HG02759 (cell line): ENCODE measurements around the gene SRSF12.

Experiments used
- ATAC-seq: cut with Tn5 transposase; IDR thresholded peaks from one replicate; pipeline ENCODE4 v1.9.1; 2021; ENCODE audit warnings: mild to moderate bottlenecking, moderate library complexity; ENCODE audit not compliant: unreplicated experiment

SRSF12 gene

DNA sequence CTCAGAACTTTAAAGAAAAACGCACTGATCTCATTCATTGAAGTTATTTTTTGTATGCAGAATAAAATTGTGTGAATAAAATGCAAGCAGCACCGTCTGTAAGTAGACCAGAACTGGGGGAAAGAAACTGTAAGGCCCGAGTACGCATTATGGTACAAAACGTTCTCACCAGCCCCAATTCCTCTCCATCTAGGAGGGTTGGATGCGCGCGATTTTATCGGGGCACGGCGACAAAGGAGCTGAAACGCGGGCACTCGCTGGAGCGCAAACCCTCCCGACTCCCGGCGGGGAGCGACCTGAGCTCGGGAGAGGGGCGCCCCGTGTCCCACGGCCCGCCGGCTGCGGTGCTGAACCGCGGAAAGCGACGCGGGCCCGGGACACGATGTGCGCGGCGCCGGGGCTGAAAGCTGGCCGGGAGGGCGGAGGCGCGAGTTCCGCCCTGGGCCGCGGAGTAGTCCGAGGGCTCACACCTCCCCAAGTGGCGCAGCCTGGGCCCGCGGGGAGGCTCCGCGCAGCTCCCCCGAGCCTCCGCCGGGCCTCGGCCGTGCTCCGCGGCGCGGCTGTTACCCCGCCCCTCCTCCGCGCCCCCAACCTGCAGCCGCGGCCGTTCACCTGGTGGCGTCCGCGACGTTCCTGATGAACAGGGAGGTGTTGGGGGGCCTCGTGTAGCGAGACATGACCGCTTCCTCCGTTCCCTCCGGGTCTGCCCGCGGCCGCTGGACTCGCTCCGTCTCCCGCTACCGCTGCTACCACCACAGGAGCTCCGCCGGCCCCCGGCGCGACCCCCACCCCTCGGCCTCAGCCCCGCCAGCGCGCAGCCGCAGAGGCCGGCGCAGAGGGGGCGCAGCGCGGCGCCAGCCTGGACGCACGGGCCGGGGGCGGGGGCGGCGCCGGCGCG lies at the start of gene SRSF12:
Gene SRSF12, minus strand, starts transcription at position 861 of the 898 bp plus-strand sequence. Its CDS starts 184 bp downstream, at position 677.
- ATAC-seq, result peak; percentile 87

DNA sequence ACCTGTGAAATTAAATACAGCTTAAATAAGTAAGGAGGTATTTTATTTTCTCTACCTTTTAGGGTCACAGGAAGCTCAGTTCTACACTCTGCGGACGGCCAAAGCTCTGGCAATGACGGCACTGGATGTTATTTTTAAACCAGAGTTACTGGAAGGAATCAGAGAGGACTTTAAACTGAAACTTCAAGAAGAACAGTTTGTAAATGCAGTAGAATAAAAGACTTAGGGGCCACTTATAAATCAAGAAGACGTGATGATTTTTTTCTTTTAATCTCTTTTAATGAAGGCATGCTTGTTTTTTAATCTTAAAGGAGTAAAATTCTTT lies 44.1 kb upstream of the SRSF12 start:
- ATAC-seq, result no peak

DNA sequence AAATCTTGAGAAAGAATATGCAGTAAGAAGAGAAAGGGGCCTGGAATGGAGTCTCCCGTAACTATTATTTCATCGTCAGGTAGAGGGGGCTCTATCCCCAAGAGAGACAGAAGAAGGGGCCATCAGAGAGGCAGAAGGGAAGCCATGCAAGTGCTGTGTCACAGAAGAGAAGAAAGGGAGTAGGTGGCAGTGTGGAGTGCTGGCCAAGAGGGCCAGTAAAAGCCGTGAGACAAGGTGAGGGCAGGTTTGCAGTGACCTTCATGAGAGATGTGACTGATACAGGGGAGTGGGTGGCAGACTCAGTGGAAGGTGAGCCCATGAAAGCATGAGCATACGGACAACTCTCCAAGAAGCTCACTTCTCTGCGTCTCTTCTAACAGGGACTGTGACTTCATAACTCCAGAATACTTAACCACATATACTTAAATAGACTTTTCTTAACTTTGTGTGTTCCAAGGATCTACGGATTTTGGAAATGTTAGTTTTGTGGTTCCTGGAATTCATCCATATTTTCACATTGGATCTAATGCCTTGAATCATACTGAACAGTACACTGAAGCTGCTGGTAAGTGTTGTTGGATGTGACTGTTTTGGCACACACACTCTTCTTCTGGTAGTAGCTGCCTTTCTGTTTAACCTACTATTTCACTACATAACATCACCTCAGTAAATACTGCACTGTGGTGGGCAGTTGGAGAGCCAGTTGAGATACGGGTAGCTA lies 43.6 kb upstream of the SRSF12 start:
- ATAC-seq, result no peak

DNA sequence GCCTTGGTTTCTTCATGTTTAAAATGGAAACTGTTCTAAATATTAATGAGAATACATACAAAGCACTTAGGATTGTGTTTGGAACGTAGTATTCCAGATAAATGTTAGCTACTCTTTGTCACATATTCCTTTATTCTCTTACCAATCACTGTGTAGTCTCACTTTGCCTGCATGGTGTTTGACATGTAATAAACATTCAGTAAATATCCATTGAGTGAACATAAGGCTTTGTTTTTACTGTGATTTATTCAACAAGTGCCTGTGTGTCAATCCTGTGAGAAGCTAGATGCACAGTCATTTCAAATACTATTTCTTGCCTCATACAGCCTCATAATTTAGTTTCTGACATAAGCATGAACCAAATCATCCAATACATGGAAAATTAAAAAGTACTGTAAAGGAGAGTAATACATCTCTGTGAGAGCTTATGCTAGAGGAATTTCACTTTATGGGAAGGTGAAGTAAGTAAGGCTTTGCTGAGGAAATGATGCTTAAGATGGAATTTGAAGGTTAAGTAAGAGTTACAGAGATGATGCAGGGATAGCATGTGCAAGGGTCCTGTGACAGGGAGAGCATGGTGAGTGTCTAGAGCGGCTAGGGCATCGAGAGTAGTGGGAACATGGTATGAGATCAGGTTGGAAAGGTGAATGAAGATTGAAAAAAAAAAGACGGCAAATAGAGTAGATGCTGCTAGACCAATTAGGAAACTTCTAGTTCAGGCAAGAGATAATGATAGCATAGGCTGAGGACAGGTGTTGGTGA lies 42.6 kb upstream of the SRSF12 start:
- ATAC-seq, result no peak

DNA sequence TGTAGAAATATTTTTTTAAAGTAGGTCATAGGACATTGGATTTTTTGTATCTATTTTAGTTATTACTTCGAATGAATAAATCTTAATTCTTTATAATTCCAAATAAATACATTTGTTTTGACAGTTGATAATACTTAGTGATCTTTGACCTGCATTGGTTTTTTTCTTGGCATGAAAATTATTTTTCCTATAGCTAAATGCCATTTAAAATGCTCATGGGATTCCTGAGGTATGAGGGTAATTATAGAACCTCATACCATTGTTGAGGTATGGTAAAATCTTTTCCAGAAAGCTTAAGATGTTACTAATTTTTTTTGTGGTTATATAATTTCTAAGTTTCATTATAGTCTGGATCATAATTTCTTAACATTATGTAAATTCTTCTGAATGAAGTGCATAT lies 36.3 kb upstream of the SRSF12 start:
- no peak for ATAC-seq

DNA sequence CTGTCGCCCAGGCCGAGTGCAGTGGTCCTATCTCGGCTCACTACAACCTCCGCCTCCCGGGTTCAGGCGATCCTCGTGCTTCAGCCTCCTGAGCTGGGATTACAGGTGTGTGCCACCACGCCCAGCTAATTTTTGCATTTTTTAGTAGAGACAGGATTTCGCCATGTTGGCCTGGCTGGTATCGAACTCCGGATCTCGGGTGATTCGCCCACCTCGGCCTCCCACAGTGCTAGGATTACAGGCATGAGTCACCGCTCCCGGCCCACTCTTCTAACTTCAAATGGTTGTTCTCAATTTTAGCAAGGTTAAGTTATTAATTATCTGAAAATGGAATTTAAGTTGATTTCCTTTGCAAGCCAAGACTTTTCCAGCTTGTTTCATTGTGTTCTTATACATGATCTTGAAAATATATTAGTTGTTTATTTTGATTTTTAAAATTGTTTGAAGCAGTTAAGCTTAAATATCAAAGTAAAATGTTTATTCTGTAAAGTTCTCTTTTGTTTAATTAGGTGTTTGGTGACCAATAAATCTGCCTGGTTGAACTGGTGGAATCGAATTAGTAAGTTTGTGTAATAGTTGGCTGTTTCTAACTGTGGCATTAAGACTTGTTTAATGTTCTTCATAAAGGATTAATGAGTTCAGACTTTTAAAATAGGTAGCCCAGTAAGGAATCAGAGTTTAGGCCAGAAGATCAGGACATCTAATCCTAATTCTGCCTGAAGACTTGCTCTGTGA lies 30.3 kb upstream of the SRSF12 start:
- no peak for ATAC-seq

DNA sequence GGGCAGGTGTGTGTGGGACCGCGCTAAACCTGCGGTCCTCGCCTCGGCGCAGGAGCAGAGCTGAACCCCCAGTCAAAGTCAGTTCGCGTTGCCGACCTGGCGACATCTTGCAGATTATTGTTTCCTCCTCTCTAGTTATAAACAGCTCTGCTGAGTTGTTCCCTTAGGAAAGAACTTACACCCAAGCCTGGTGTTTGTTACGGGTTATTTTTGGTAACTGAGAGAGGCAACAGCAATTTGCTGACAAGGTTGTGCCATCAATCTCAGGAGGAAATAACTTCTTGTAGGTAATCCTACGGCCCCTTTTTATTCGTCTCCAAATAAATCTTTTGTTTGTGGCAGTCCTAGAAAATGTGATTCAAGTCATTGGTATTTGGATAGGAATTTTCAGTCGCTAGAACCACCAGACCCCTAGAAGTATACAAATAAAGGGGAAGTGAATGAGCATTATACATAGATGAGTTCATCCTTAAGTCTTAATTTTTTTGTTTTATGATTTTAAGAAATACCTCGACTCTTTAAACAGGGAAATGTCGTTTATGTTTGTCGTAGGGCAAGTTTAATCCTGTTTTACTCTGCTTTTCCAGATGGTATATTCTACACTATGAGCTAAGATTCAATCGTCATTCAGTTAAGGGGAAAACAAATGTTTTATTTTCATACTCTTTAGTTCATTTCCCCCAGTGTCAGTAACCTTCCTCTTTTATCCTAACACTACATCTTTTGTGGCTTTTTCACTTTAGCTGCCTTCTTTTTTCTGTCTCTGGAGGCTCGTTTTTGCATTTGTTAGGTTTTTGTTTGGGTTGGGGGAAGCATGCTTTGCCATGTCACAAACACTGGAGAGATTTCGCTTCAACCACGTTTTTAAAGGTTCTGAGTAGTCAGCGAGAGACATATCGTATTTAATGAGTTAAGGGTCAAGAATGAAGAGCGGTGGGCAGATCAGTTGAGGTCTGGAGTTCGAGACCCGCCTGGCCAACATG lies 29.1 kb upstream of the SRSF12 start:
- no peak for ATAC-seq

DNA sequence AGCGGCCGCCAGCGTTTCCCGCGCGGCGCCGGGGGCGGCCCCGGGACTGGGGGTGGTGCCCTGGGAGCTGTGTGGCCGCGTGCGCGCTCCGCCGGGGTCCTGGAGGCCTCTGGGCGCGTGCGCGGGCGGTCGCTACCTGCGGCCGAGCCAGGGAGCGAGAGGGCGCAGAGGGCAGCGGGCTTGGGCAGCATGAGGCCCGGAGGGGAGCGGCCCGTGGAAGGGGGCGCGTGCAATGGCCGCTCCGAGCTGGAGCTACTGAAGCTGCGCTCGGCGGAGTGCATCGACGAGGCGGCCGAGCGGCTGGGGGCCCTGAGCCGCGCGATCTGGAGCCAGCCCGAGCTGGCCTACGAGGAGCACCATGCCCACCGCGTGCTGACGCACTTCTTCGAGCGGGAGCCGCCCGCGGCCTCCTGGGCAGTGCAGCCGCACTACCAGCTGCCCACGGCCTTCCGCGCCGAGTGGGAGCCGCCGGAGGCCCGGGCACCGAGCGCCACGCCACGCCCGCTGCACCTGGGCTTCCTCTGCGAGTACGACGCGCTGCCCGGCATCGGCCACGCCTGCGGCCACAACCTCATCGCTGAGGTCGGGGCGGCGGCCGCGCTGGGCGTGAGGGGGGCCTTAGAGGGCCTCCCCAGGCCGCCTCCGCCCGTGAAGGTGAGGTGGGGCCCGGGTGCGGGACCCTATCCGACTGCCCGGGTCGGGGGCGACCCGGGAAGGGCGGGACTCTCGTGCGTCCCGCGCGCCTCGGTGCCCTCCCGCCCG lies 28.3 kb upstream of the SRSF12 start, which contains the start of gene PM20D2:
Gene PM20D2, plus strand, starts transcription at position 100 of the 762 bp plus-strand sequence. Its CDS starts 90 bp downstream, at position 190.
- ATAC-seq, result peak; percentile 76

DNA sequence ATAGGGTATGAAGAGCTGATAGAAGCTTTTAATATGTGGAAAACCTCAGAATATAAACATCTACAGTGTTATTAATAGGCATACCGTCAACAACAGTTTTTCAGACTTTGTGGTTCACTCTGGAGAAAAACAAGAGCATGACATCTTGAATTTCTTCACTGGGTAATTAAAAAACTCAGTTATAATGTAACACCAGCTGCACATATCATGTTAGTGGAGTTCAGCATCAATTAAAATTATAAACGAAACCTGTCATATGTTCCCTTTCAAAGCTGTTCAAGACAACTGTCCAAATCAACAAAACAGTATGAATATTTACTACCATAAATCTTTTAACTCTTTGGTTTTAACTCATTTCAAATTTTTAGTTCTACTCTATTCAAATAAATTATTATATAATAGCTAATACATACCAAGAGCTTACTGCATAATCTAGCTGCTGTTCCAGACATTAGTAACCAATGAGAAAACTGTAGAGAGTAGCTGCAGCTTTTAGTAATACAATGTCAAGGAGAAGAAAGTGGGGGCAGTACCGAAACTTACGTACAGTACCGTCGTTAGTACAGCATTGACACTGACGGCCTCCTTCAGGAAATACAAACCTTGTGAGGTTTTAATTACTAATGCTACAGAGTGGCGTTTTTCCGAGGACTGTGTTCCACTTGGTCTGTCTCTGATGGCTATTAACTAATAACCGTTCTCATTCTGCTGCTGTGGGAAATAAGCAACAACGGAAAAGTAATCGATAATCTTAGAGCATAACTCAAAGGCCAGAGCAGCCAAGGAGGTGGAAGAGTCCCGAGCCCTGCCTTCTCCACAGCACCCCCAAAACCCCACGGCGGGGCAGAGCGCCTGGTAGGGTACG lies 27.5 kb upstream of the SRSF12 start:
- peak; percentile 62 for ATAC-seq

DNA sequence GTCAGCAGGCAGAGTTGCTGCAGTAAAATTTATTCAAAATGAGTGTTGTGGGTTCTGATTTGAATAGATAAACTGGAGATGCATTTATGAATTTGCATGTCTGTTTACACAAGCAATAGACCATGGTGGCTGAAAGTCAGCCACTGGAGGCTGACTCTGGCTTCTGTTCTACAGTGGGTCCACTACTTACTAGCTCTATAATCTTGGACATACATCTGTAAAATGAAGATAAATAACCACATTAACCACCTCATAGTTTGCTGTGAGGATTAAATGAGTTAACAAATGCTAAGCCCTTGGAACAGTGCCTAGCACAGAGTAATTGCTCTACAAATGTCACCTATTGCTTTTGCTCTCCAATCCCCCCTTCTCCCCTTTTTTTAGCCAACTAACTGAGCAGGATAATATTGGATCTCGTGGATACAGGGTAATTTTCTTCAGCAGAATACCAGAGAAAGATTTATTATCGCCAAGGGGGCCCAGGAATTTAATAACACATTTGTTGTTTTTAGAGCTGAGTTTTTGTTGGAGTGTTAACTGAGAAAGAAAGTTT lies 26.6 kb upstream of the SRSF12 start:
- peak; percentile 39 for ATAC-seq

DNA sequence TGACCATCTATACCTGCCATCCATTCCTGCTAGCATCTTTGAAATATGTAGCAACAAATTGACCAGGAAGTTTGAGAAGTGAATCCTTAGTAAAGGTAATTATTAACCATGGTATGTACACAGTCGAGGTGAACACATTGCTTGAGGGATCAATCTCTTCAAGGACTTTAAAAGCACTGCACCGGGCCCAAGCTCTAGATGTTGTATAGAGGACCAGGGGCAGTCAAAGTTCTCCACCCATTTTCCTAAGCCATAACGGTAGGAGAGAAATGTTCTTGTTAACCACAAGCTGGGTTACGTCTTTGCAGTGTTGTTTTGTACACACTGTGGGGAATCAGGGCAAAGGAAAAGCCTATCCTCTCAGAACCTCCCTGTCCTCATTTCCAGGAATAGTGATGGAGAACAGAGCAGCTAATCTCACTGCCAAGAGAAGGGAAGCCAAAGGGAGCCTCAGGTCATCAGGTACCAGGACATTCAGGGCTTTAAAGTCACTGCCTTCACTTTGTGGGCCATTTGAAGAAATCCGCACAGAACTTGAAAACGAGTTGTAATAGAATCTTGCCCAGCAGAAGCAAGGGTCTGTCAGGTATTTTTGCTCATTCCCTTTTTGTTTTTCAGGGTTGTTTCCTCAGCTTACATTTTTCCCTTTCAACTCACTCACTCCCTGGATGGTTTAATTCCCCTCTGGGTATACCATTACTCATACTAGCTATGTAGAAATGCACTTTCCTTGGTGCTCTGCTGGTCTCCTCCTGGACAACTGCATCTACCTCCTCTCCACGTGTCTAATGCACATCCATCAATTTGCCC lies 22.7 kb upstream of the SRSF12 start:
- no peak for ATAC-seq

DNA sequence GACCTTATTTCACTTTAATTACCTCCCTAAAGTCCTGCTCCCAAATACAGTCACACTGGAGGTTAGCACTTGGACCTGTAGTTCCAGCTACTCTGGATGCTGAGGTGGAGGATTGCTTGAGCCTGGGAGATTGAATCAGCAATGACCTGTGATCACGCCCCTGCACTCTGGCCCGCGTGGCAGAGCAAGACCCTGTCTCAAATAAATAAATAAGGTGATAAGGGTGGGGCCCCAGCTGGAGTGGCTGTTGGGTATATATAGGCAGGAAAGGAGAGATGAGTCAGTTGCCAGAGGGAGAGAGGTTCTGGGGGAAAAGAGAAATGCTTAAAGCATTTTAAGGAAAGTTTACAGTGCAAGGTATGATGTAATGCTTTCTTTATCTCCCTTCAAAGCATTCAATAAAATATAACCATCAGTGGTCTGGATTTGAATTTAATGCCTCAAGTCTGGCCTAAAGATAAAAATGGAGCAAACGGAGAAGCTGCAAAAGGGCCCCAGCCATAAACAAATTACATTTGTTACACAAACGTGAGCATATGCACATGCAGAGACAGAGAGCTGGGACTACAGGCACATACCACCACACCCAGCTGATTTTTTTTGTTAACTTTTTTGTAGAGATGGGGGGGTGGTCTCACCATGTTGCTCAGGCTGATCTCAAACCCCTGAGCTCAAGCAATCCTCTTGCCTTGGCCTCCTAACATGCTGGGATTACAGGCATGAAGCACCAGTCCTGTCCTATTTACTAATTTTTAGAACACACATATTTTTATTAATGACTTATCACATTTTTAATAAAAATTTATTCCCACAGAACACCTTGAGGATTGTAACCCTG lies 21.9 kb upstream of the SRSF12 start:
- no peak for ATAC-seq

DNA sequence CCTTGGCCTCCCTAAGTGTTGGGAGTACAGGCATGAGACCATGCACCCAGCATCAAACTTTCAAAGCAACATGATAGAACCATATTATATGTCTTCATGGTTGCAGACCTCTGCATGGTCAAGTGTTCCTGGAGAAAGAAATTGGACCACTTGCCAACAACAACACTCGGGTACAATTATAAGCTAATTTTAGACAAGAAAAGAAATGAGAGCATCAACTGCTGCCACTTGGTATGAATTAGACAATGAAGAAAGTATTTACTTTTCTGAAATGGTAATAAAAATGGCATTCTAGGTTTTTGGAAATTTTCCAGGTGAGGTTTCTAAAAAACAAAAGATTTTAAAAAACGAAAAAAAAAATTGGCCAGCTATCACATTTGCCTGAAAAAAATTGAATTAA lies 20.3 kb upstream of the SRSF12 start:
- no peak for ATAC-seq

DNA sequence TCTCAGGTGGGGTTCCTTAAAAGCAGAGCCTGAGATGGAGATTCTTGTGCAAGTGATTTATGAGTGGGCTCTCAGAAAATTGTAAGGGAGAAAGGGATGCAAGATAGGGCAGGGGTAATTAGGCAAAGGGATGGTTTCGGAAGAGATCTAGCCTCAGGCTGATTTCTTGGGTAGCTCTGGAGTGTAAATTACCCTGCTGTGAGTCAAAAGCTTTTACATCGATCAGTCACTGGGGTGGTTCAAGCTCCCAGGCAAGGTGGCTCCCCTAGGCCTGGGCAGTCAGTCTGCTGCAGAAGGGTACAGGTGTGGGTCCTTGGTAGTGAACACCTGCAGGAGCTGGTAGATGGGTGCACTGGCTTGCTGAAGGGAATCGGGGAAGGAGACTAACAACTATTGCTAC lies 16.9 kb upstream of the SRSF12 start:
- no peak for ATAC-seq

DNA sequence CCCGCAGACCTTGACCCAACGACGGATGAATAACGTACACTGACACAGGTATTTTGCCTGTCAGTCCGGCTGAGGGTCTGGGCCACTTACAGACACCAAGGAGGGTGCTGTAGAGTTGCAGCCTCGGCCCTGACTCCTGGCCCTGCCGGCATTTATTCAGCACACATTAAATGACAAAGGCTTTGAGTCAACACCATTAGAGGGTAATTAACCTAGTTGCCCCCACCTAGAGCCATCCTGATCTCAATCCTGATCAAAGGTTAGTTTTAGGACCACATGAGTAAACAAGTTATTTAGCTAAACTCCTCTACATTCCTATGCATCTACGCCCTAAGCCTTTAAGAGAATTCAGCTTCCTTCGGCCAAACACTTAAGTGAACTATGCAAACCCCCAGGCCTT lies 16.1 kb upstream of the SRSF12 start:
- ATAC-seq, result no peak

DNA sequence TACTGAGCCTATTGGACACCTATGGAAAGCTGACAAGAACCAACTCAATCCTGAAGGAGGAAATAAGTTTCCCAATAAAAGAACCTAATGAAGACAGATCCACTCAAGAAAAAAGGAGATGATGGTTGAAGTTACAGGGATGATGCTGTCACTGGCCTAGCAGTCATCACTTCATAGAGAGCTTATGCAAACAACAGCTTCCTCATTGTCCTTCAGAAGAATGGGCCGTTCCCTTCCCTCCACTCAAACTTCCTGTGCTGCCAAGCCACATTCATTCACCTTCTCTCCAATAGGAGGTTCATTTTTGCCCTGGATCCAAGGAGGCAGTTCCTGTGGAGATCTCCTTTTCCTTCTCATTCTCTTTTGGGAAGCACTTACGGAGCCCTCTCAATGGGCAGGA lies 14.2 kb upstream of the SRSF12 start:
- no peak for ATAC-seq
